Endothelial cell (in vitro differentiated cells): ENCODE data around the gene WIPF1. TPM values are rescaled to one million over a fixed set of nuclear protein-coding genes. Genes with fewer than 3 reads are reported as not detected.

Source experiments
- DNase-seq: peaks from one replicate; pipeline ENCODE4 v3.0.0; 2021; ENCODE audit warnings: low spot score
- H3K27ac Mint-ChIP-seq: one replicate; pipeline ENCODE4 v1.8.0; 2021; ENCODE audit warnings: mixed read lengths, inconsistent platforms; ENCODE audit not compliant: unreplicated experiment
- H3K27me3 Mint-ChIP-seq: one replicate; pipeline ENCODE4 v1.8.0; 2021; ENCODE audit warnings: mild to moderate bottlenecking, moderate library complexity, mixed read lengths, inconsistent platforms; ENCODE audit not compliant: unreplicated experiment
- H3K36me3 Mint-ChIP-seq: one replicate; pipeline ENCODE4 v1.8.0; 2021; ENCODE audit warnings: mild to moderate bottlenecking, low read depth, mixed read lengths, inconsistent platforms; ENCODE audit not compliant: unreplicated experiment
- H3K4me1 Mint-ChIP-seq: one replicate; pipeline ENCODE4 v1.8.0; 2021; ENCODE audit warnings: mild to moderate bottlenecking, mixed read lengths, inconsistent platforms; ENCODE audit not compliant: unreplicated experiment
- H3K4me3 Mint-ChIP-seq: one replicate; pipeline ENCODE4 v1.8.0; 2021; ENCODE audit warnings: mild to moderate bottlenecking, mixed read lengths, inconsistent platforms; ENCODE audit not compliant: unreplicated experiment
- H3K9me3 Mint-ChIP-seq: one replicate; pipeline ENCODE4 v1.8.0; 2021; ENCODE audit warnings: mixed read lengths, inconsistent platforms; ENCODE audit not compliant: unreplicated experiment
- CTCF ChIP-seq: fragments of 200-600 bp; sonication (generic); IDR thresholded peaks from one replicate; pipeline ENCODE4 v1.5.0; 2021; ENCODE audit warnings: antibody characterized with exemption; ENCODE audit not compliant: unreplicated experiment
- total RNA-seq: library from RNA; stranded (reverse); fragmentation: NEBNext Ultra II Directional; extraction: Animal tissue kit (Norgen Biotek cat#: 25700); gene quantifications from one replicate; pipeline ENCODE4 v1.2.1, GENCODE V29; 2021; ENCODE audit not compliant: unreplicated experiment

Gene WIPF1
- total RNA-seq, 1 donor from 2014 or later = 62.8 TPM

- Mint-ChIP-seq H3K36me3 (peaks cover 31% of the 10 kb centered on the region), H3K27me3 (peaks cover 3% of the 10 kb centered on the region), H3K4me3 (no peak overlapping the region), H3K9me3 (no peaks in the 10 kb centered on the region), H3K4me1 (peaks cover 18% of the 10 kb centered on the region), H3K27ac (no peak overlapping the region)
- no peak for TF ChIP-seq CTCF
- DNase-seq = no peak
Observed at GRCh38 chr2:174574657-174575056, 22.9 kb downstream of the WIPF1 start.

DNA sequence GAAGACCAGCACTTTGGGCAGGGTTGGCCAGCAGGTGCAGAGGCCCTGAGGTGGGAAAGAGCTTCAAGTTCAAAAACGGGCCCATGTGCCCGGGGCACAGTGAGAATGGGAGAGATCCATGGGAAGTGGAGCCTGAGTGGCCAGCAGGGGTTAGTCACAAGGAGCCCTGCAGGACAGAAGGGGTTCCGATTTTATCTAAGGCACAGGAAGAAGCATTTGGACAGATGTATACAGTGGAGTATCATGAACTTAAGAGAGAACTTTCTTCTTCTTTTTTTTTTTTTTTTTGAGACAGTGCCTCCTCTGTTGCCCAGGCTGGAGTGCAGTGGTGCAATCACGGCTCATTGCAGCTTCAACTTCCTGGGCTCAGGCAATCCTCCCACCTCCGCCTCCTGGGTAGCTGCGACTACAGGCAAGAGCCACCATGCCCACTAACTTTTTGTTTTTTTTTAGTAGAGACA, 24.0 kb downstream of the WIPF1 start:
- no peak overlapping the region for H3K27ac Mint-ChIP-seq
- H3K9me3 Mint-ChIP-seq = no peaks in the 10 kb centered on the region
- peaks cover 18% of the 10 kb centered on the region for H3K4me1 Mint-ChIP-seq
- no peak for TF ChIP-seq CTCF
- no peak for DNase-seq
- peaks cover 3% of the 10 kb centered on the region for H3K27me3 Mint-ChIP-seq
- no peak overlapping the region for H3K4me3 Mint-ChIP-seq
- H3K36me3 Mint-ChIP-seq = peaks cover 34% of the 10 kb centered on the region

- no peaks in the 10 kb centered on the region for H3K9me3 Mint-ChIP-seq
- peaks cover 3% of the 10 kb centered on the region for H3K27me3 Mint-ChIP-seq
- no peak overlapping the region for H3K4me3 Mint-ChIP-seq
- DNase-seq = no peak
- peaks cover 18% of the 10 kb centered on the region for H3K4me1 Mint-ChIP-seq
- peaks cover 39% of the 10 kb centered on the region for H3K36me3 Mint-ChIP-seq
- TF ChIP-seq CTCF = no peak
- H3K27ac Mint-ChIP-seq = peak overlapping the region; percentile 26
Observed at GRCh38 chr2:174572556-174572955, 25.0 kb downstream of the WIPF1 start.

DNA sequence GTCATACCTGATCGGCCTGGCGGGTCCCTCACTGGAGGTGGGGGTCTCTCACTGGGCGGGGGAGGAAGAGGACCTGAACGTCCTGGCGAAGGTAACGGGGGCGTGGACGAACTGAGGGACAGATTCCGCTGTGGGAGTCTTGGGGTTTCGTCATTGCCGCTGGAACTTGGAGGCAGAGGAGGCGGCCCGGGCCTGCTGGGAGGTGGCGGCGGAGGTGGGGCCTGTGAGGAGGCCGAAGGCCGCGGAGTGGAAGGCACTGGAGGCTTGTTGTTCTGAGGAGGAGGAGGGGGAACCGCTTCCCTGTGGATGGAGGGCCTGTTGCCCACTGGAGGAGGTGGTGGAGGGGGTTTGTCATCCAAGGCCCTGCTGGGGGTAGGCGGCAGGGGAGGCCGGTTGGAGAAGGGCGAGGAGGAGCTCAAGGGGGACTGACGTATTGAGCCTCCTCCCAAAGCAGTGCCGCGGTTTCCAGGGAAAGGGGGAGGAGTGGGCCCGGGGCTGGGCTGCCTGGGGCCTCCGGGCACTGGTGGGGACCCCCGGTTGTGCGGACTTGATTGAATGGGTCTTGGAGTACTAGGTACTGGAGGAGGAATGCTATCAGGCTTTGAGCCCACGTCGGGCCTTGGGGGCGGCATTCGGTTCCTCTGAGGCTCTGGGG, 25.8 kb downstream of the WIPF1 start:
- peaks cover 18% of the 10 kb centered on the region for H3K4me1 Mint-ChIP-seq
- no peak for TF ChIP-seq CTCF
- no peaks in the 10 kb centered on the region for H3K9me3 Mint-ChIP-seq
- peak overlapping the region; percentile 81 for H3K27ac Mint-ChIP-seq
- peak overlapping the region; percentile 83 for H3K4me3 Mint-ChIP-seq
- H3K36me3 Mint-ChIP-seq = peaks cover 47% of the 10 kb centered on the region
- no peak for DNase-seq
- peaks cover 2% of the 10 kb centered on the region for H3K27me3 Mint-ChIP-seq

DNA sequence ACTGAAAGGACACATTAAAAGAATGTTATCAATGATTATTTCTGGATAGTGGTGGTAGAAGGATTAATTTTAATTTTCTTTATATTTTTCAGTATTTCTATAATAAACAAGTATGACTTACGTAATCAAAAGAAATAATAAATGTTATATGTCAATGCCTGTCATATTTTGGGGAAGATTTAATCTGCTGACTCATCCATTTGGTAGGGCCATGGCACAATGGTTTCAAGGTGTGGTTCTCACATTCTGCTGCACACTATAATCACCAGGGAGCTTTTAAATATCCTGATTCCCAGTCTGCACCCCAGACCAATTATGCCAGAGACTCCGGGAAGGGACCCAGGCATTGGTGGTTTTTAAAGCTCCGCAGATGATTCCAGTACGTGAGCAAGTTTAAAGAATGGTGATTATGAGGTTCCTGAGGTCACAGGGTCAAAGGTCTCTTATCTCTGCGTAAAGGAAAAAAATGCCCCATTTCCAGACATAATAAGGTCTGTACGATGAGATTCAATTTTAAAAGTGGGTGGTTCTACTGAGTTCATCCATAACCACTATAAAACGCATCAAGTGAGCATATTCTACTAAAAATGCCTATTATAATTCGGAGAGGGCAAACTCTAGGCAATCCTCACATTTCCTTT, 27.2 kb downstream of the WIPF1 start:
- Mint-ChIP-seq H3K27me3 (peaks cover 2% of the 10 kb centered on the region), H3K9me3 (no peaks in the 10 kb centered on the region), H3K27ac (no peak overlapping the region), H3K36me3 (peaks cover 51% of the 10 kb centered on the region), H3K4me1 (peaks cover 18% of the 10 kb centered on the region), H3K4me3 (no peak overlapping the region)
- DNase-seq = no peak
- no peak for TF ChIP-seq CTCF
